Trophoblast cell (in vitro differentiated cells and primary cell): Measurements from ENCODE around the gene ELK3.

Experiments
- DNase-seq, 2 donors: peaks; one replicate each; pipeline ENCODE4 v3.0.0-alpha.2; 2016
- H2AFZ ChIP-seq: 2 replicates; pipeline ENCODE4 v1.6.1; 2013; ENCODE audit warnings: low read length, moderate library complexity, mild to moderate bottlenecking; ENCODE audit not compliant: insufficient read depth, poor library complexity
- H2AK5ac ChIP-seq: 2 replicates; pipeline ENCODE4 v1.6.1; 2013; ENCODE audit warnings: mild to moderate bottlenecking, low read length
- H2BK120ac ChIP-seq: 2 replicates; pipeline ENCODE4 v1.6.1; 2013; ENCODE audit warnings: low read length, mild to moderate bottlenecking, moderate library complexity; ENCODE audit not compliant: insufficient read depth, poor library complexity
- H2BK12ac ChIP-seq: 2 replicates; pipeline ENCODE4 v1.6.1; 2013; ENCODE audit warnings: mild to moderate bottlenecking, low read length, moderate library complexity
- H2BK5ac ChIP-seq: 2 replicates; pipeline ENCODE4 v1.6.1; 2013; ENCODE audit warnings: low read length, low read depth, moderate library complexity, mild to moderate bottlenecking; ENCODE audit not compliant: poor library complexity
- H3K14ac ChIP-seq: 2 replicates; pipeline ENCODE4 v1.6.1; 2013; ENCODE audit warnings: mild to moderate bottlenecking, low read length
- H3K18ac ChIP-seq: 2 replicates; pipeline ENCODE4 v1.6.1; 2013; ENCODE audit warnings: mild to moderate bottlenecking, low read length
- H3K23ac ChIP-seq: 2 replicates; pipeline ENCODE4 v1.6.1; 2013; ENCODE audit warnings: low read length
- H3K27ac ChIP-seq: 2 replicates; pipeline ENCODE4 v1.5.1; 2013; ENCODE audit warnings: low read depth, mild to moderate bottlenecking, inconsistent platforms, low read length, moderate library complexity
- H3K27me3 ChIP-seq: 2 replicates; pipeline ENCODE4 v1.6.1; 2013; ENCODE audit warnings: inconsistent platforms, mild to moderate bottlenecking, low read length, moderate library complexity; ENCODE audit not compliant: insufficient read depth
- H3K36me3 ChIP-seq, 2 experiments: 1 replicate in 1 of 2; 2 replicates in 1 of 2; pipeline ENCODE4 v1.6.1; 2013; ENCODE audit warnings: low read length in 2 of 2, mild to moderate bottlenecking in 2 of 2, moderate library complexity in 1 of 2; ENCODE audit not compliant: insufficient read depth in 2 of 2, control insufficient read depth in 1 of 2
- H3K4ac ChIP-seq: 2 replicates; pipeline ENCODE4 v1.6.1; 2013; ENCODE audit warnings: low read depth, mild to moderate bottlenecking, low read length, moderate library complexity
- H3K4me1 ChIP-seq, 2 experiments: 1 replicate in 1 of 2; 2 replicates in 1 of 2; pipeline ENCODE4 v1.6.1; 2013; ENCODE audit warnings: low read length in 2 of 2, mild to moderate bottlenecking in 2 of 2, moderate library complexity in 1 of 2; ENCODE audit not compliant: insufficient read depth in 2 of 2, control insufficient read depth in 1 of 2
- H3K4me2 ChIP-seq: 2 replicates; pipeline ENCODE4 v1.6.1; 2013; ENCODE audit warnings: inconsistent platforms, mild to moderate bottlenecking, low read length, moderate library complexity
- H3K4me3 ChIP-seq: 2 replicates; pipeline ENCODE4 v1.5.1; 2013; ENCODE audit warnings: mild to moderate bottlenecking, low read depth, low read length, inconsistent platforms
- H3K79me1 ChIP-seq: one replicate; pipeline ENCODE4 v1.6.1; 2013; ENCODE audit warnings: low read length
- H3K79me2 ChIP-seq: 2 replicates; pipeline ENCODE4 v1.6.1; 2013; ENCODE audit warnings: low read length, mild to moderate bottlenecking; ENCODE audit not compliant: control insufficient read depth, insufficient read depth, poor library complexity
- H3K9ac ChIP-seq: 2 replicates; pipeline ENCODE4 v1.6.1; 2013; ENCODE audit warnings: mild to moderate bottlenecking, low read length
- H3K9me3 ChIP-seq: 2 replicates; pipeline ENCODE4 v1.6.1; 2013; ENCODE audit warnings: low read depth, mild to moderate bottlenecking, control low read depth, inconsistent platforms, low read length; ENCODE audit not compliant: insufficient read depth
- H4K12ac ChIP-seq: 2 replicates; pipeline ENCODE4 v1.6.1; 2013; ENCODE audit warnings: low read depth, mild to moderate bottlenecking, low read length, moderate library complexity
- H4K8ac ChIP-seq: 2 replicates; pipeline ENCODE4 v1.6.1; 2013; ENCODE audit warnings: low read depth, mild to moderate bottlenecking, low read length, moderate library complexity
- H4K91ac ChIP-seq: one replicate; pipeline ENCODE4 v1.6.1; 2013; ENCODE audit warnings: low read depth, mild to moderate bottlenecking, low read length, moderate library complexity
- WGBS: extraction: QIAGEN DNeasy Blood & Tissue Kit; methylation state at CpG from one replicate; pipeline ENCODE4 v1.1.7; 2013; ENCODE audit warnings: missing lambda C conversion rate; ENCODE audit not compliant: insufficient read length, insufficient coverage; ENCODE audit errors: extremely low coverage; 5-methylcytosine and 5-hydroxymethylcytosine counted together

The ELK3 gene

GRCh38 chr12:96295532-96296160 lies 101.5 kb downstream of the ELK3 start:
- H3K4me3 ChIP-seq: no peak overlapping the region
- no peak overlapping the region for H3K14ac ChIP-seq
- H3K23ac ChIP-seq: no peak overlapping the region
- no peak overlapping the region for H3K27ac ChIP-seq
- H3K18ac ChIP-seq: no peak overlapping the region
- H4K91ac ChIP-seq: no peak overlapping the region
- H3K4me1 ChIP-seq: no peaks in the 10 kb centered on the region
- no peak overlapping the region for H2BK5ac ChIP-seq
- H3K27me3 ChIP-seq: no peaks in the 10 kb centered on the region
- H3K36me3 ChIP-seq: peaks cover 2 to 10% of the 10 kb centered on the region in 2 experiments
- no peak overlapping the region for H2AK5ac ChIP-seq
- no peak overlapping the region for H4K8ac ChIP-seq
- no peak overlapping the region for H2BK12ac ChIP-seq
- H2AFZ ChIP-seq: no peak overlapping the region
- H3K9me3 ChIP-seq: no peaks in the 10 kb centered on the region
- no peak overlapping the region for H4K12ac ChIP-seq
- H3K4ac ChIP-seq: no peak overlapping the region
- no peaks in the 10 kb centered on the region for H3K79me2 ChIP-seq
- DNase-seq: no peak
- no peak overlapping the region for H2BK120ac ChIP-seq
- no peaks in the 10 kb centered on the region for H3K79me1 ChIP-seq
- H3K9ac ChIP-seq: no peak overlapping the region
- WGBS: no CpG with 5 or more reads among the region's 6 CpGs
- H3K4me2 ChIP-seq: no peak overlapping the region

GRCh38 chr12:96297504-96297903 lies 103.3 kb downstream of the ELK3 start:
- H3K4me3 ChIP-seq: no peak overlapping the region
- no peak overlapping the region for H3K4ac ChIP-seq
- no peak overlapping the region for H3K14ac ChIP-seq
- no CpG with 5 or more reads among the region's 4 CpGs for WGBS
- H4K91ac ChIP-seq: no peak overlapping the region
- no peak overlapping the region for H2AFZ ChIP-seq
- no peak overlapping the region for H4K12ac ChIP-seq
- no peak overlapping the region for H2BK5ac ChIP-seq
- no peak overlapping the region for H3K9ac ChIP-seq
- no peaks in the 10 kb centered on the region for H3K27me3 ChIP-seq
- H3K9me3 ChIP-seq: no peaks in the 10 kb centered on the region
- no peaks in the 10 kb centered on the region for H3K79me1 ChIP-seq
- no peak overlapping the region for H4K8ac ChIP-seq
- H2BK120ac ChIP-seq: no peak overlapping the region
- no peak overlapping the region for H3K23ac ChIP-seq
- no peak overlapping the region for H2AK5ac ChIP-seq
- no peak for DNase-seq
- H3K36me3 ChIP-seq: peaks cover 2 to 4% of the 10 kb centered on the region in 2 experiments
- no peak overlapping the region for H2BK12ac ChIP-seq
- no peak overlapping the region for H3K18ac ChIP-seq
- no peaks in the 10 kb centered on the region for H3K79me2 ChIP-seq
- no peaks in the 10 kb centered on the region for H3K4me1 ChIP-seq
- no peak overlapping the region for H3K4me2 ChIP-seq
- no peak overlapping the region for H3K27ac ChIP-seq

- WGBS: no CpG with 5 or more reads among the region's 5 CpGs
- H3K9me3 ChIP-seq: no peaks in the 10 kb centered on the region
- no peak overlapping the region for H4K12ac ChIP-seq
- H2BK120ac ChIP-seq: no peak overlapping the region
- no peak overlapping the region for H3K27ac ChIP-seq
- no peak overlapping the region for H2BK5ac ChIP-seq
- H3K4ac ChIP-seq: no peak overlapping the region
- H2BK12ac ChIP-seq: no peak overlapping the region
- no peak overlapping the region for H3K9ac ChIP-seq
- peaks cover 2 to 4% of the 10 kb centered on the region in 2 experiments for H3K36me3 ChIP-seq
- H3K23ac ChIP-seq: no peak overlapping the region
- H3K4me1 ChIP-seq: no peaks in the 10 kb centered on the region
- H3K27me3 ChIP-seq: no peaks in the 10 kb centered on the region
- H3K4me3 ChIP-seq: no peak overlapping the region
- H4K8ac ChIP-seq: no peak overlapping the region
- H3K79me1 ChIP-seq: no peaks in the 10 kb centered on the region
- no peak overlapping the region for H3K14ac ChIP-seq
- H4K91ac ChIP-seq: no peak overlapping the region
- no peak overlapping the region for H3K4me2 ChIP-seq
- DNase-seq: peak in 1 of 2 donors; percentile 84
- H3K79me2 ChIP-seq: no peaks in the 10 kb centered on the region
- H2AFZ ChIP-seq: no peak overlapping the region
- H3K18ac ChIP-seq: no peak overlapping the region
- no peak overlapping the region for H2AK5ac ChIP-seq
These were observed 105.9 kb downstream of the ELK3 start for GRCh38 chr12:96300064-96300463.

GRCh38 chr12:96301732-96302131 lies 107.6 kb downstream of the ELK3 start:
- H4K12ac ChIP-seq: no peak overlapping the region
- no peaks in the 10 kb centered on the region for H3K27me3 ChIP-seq
- H3K14ac ChIP-seq: no peak overlapping the region
- no peak overlapping the region for H3K4ac ChIP-seq
- peaks cover 2 to 4% of the 10 kb centered on the region in 2 experiments for H3K36me3 ChIP-seq
- no peak overlapping the region for H2BK120ac ChIP-seq
- no peak overlapping the region for H3K4me2 ChIP-seq
- no peak for DNase-seq
- H3K4me1 ChIP-seq: no peaks in the 10 kb centered on the region
- H4K91ac ChIP-seq: no peak overlapping the region
- no CpG with 5 or more reads among the region's 4 CpGs for WGBS
- H3K23ac ChIP-seq: no peak overlapping the region
- no peak overlapping the region for H2BK5ac ChIP-seq
- H3K9me3 ChIP-seq: no peaks in the 10 kb centered on the region
- H3K4me3 ChIP-seq: no peak overlapping the region
- no peak overlapping the region for H2BK12ac ChIP-seq
- H2AK5ac ChIP-seq: no peak overlapping the region
- H2AFZ ChIP-seq: no peak overlapping the region
- H3K79me2 ChIP-seq: no peaks in the 10 kb centered on the region
- H4K8ac ChIP-seq: no peak overlapping the region
- no peak overlapping the region for H3K18ac ChIP-seq
- no peak overlapping the region for H3K9ac ChIP-seq
- no peak overlapping the region for H3K27ac ChIP-seq
- H3K79me1 ChIP-seq: no peaks in the 10 kb centered on the region
